ENCODE results near the gene TBL1X. TPM values are rescaled to one million over a fixed set of nuclear protein-coding genes. Genes with fewer than 3 reads are reported as not detected.

The TBL1X gene
- total and polyA plus RNA-seq, 2 of the 13 experiments (the other 11 are each of a cell fraction or from before 2014, with no cell fraction given) = 17.6 to 19.9 TPM

- POLR2A ChIA-PET = no interaction called here
- Histone ChIP-seq H3K9me3 (ENCODE audit: low read length) (no peaks in the 10 kb centered on the region), H3K27me3 (ENCODE audit: control insufficient read depth in 1 of 2, insufficient read depth in 2 of 2, low read length in 2 of 2) (no peaks in the 10 kb centered on the region), H2AFZ (ENCODE audit: low read length) (no peak overlapping the region), H3K4me2 (ENCODE audit: low read depth, low read length) (no peak overlapping the region), H4K20me1 (ENCODE audit: insufficient read depth, low read length) (peaks cover 17% of the 10 kb centered on the region; the same call in 1 of the 2 replicates), H3K79me2 (ENCODE audit: insufficient read depth, low read length) (peaks cover 34% of the 10 kb centered on the region), H3K4me3 (replicated peaks in 1 of 3; ENCODE audit: insufficient read depth in 1 of 3, low read depth in 2 of 3, low read length in 3 of 3) (no peak overlapping the region), H3K9ac (ENCODE audit: insufficient read depth, low read depth, low read length) (no peak overlapping the region), H3K36me3 (replicated peaks in 1 of 2; ENCODE audit: control insufficient read depth in 1 of 2, insufficient read depth in 2 of 2, low read length in 2 of 2) (no peaks in the 10 kb centered on the region), H3K4me1 (ENCODE audit: insufficient read depth, low read length) (peaks cover 50% of the 10 kb centered on the region), H3K27ac (ENCODE audit: extremely low read length, insufficient read depth, low read length) (no peak overlapping the region)
- no TSS peak for BruUV-seq (replicated peaks)
- FAIRE-seq (no peak), DNase-seq (ENCODE audit: low spot score) (no peak), ATAC-seq (no peak)
- TF ChIP-seq ZNF737 (CRISPR knock-in tag; IDR thresholded peaks at IDR 0.05; ENCODE audit: borderline replicate concordance) (no peak), ZNF75D (CRISPR knock-in tag; IDR thresholded peaks at IDR 0.05; ENCODE audit: borderline replicate concordance) (no peak), ZNF674 (CRISPR knock-in tag; IDR thresholded peaks at IDR 0.05; ENCODE audit: low read depth) (no peak), ZBTB49 (CRISPR knock-in tag; IDR thresholded peaks at IDR 0.05; ENCODE audit: borderline replicate concordance) (no peak), ZNF878 (CRISPR knock-in tag; IDR thresholded peaks at IDR 0.05) (no peak), XRCC5 (optimal IDR thresholded peaks at IDR 0.05; ENCODE audit: low read length) (no peak)
- 98% methylated on average over 9 of the region's 10 CpGs for WGBS (ENCODE audit: low lambda C conversion rate)
- in situ Hi-C loops (cut with HindIII; ENCODE audit: extremely low pct_ligation_motif_present, low pct_unique_long_range_greater_than_20kb) = no loop called here
- CTCF ChIA-PET (ENCODE audit: low intra/inter-chr PET ratio, low total read pairs) = no interaction called here
- intact Hi-C loops (cut with micrococcal nuclease; ENCODE audit: unreplicated experiment) = loop anchor here (10.0 kb wide), 1 partner anchor 105 kb away; the partner anchor contains the start of gene TBL1X
Observed at GRCh38 chrX:9569876-9570301, 105.0 kb downstream of the TBL1X start.
